T-cell (primary cell): ENCODE data around the gene MYO1H. TPM values are rescaled to one million over a fixed set of nuclear protein-coding genes. Genes with fewer than 3 reads are reported as not detected.

Experiments used
- ATAC-seq, 4 experiments: fragments of 200-7000 bp in 3 of 4; fragments of 150-1000 bp in 1 of 4; cut with Tn5 transposase; replicated peaks in 1 of 4; 1 replicate in 3 of 4; 2 replicates in 1 of 4; pipeline ENCODE4 v1.10.0; 2021; ENCODE audit warnings: moderate library complexity in 3 of 4, mild to moderate bottlenecking in 2 of 4, moderate number of reproducible peaks in 1 of 4
- CTCF ChIA-PET, 2 donors: fragments of 300-600 bp; sonication (Branson Sonifier 250); formaldehyde crosslinking; loops; one replicate each; lab custom pipeline; 2022; ENCODE audit warnings: antibody characterized with exemption in 2 of 2; lab: Charles Lee
- POLR2A ChIA-PET, 2 donors: fragments of 300-600 bp; sonication (Branson Sonifier 250); formaldehyde crosslinking; loops; one replicate each; lab custom pipeline; 2022; ENCODE audit warnings: antibody characterized with exemption in 2 of 2; lab: Charles Lee
- DNase-seq, 35 experiments: peaks; one replicate each; pipeline versions ENCODE4 v3.0.0 to v3.0.0-alpha.2; 2013 to 2023
- H3K27ac ChIP-seq: one replicate; pipeline ENCODE4 v1.5.1; 2013; ENCODE audit warnings: low read length
- H3K27me3 ChIP-seq, 2 experiments: replicated peaks in 1 of 2; 1 replicate in 1 of 2; 2 replicates in 1 of 2; pipeline versions ENCODE4 v1.6.1 to v1.7.0; 2013; ENCODE audit warnings: low read length in 1 of 2, mixed read lengths in 1 of 2; ENCODE audit not compliant: control insufficient read depth in 2 of 2, insufficient read depth in 2 of 2; ENCODE audit errors: extremely low read depth in 1 of 2
- H3K36me3 ChIP-seq, 2 donors: 1 replicate in 1 of 2; 2 replicates in 1 of 2; pipeline versions ENCODE4 v1.6.1 to v1.7.0; 2013; ENCODE audit warnings: low read length in 1 of 2; ENCODE audit not compliant: control insufficient read depth in 2 of 2, insufficient read depth in 1 of 2; ENCODE audit errors: extremely low read depth in 1 of 2
- H3K4me1 ChIP-seq, 2 experiments: 1 replicate in 1 of 2; 2 replicates in 1 of 2; pipeline versions ENCODE4 v1.6.1 to v1.7.0; 2013; ENCODE audit warnings: low read length in 2 of 2, mixed read lengths in 1 of 2; ENCODE audit not compliant: insufficient read depth in 2 of 2, control insufficient read depth in 1 of 2; ENCODE audit errors: extremely low read depth in 1 of 2
- H3K4me3 ChIP-seq, 2 donors: 1 replicate in 1 of 2; 2 replicates in 1 of 2; pipeline versions ENCODE4 v1.5.1 to v1.7.0; 2013; ENCODE audit warnings: mild to moderate bottlenecking in 2 of 2, low read length in 1 of 2, moderate library complexity in 1 of 2; ENCODE audit not compliant: control insufficient read depth in 1 of 2; ENCODE audit errors: extremely low read depth in 1 of 2
- H3K9me3 ChIP-seq: 2 replicates; pipeline ENCODE4 v1.7.0; 2013
- H3K27ac Mint-ChIP-seq, 2 donors: one replicate each; pipeline ENCODE4 v1.8.0; 2020 to 2021; ENCODE audit warnings: mild to moderate bottlenecking in 2 of 2, mixed read lengths in 2 of 2
- H3K27me3 Mint-ChIP-seq, 2 donors: one replicate each; pipeline ENCODE4 v1.8.0; 2021 to 2022; ENCODE audit warnings: mixed read lengths in 2 of 2
- H3K36me3 Mint-ChIP-seq: one replicate; pipeline ENCODE4 v1.8.0; 2021; ENCODE audit warnings: mixed read lengths
- H3K4me1 Mint-ChIP-seq, 3 donors: one replicate each; pipeline ENCODE4 v1.8.0; 2020 to 2022; ENCODE audit warnings: mixed read lengths in 3 of 3, mild to moderate bottlenecking in 1 of 3
- H3K4me3 Mint-ChIP-seq, 3 donors: one replicate each; pipeline ENCODE4 v1.8.0; 2020 to 2022; ENCODE audit warnings: mild to moderate bottlenecking in 3 of 3, mixed read lengths in 3 of 3, moderate library complexity in 3 of 3
- H3K9me3 Mint-ChIP-seq, 3 donors: one replicate each; pipeline ENCODE4 v1.8.0; 2020 to 2022; ENCODE audit warnings: mixed read lengths in 3 of 3
- WGBS: methylation state at CpG from one replicate; pipeline ENCODE4 v1.1.5; 2013; ENCODE audit warnings: missing lambda C conversion rate; ENCODE audit not compliant: insufficient coverage; 5-methylcytosine and 5-hydroxymethylcytosine counted together
- total RNA-seq, 35 experiments: library from RNA in 6 of 35; stranded (reverse) in 6 of 35; fragments of 120-200 nt in 1 of 35; gene quantifications; one replicate each; pipeline versions ENCODE4 v1.2.1 to v1.2.4 and lab custom pipeline; 2013 to 2026

MYO1H gene, protein sequence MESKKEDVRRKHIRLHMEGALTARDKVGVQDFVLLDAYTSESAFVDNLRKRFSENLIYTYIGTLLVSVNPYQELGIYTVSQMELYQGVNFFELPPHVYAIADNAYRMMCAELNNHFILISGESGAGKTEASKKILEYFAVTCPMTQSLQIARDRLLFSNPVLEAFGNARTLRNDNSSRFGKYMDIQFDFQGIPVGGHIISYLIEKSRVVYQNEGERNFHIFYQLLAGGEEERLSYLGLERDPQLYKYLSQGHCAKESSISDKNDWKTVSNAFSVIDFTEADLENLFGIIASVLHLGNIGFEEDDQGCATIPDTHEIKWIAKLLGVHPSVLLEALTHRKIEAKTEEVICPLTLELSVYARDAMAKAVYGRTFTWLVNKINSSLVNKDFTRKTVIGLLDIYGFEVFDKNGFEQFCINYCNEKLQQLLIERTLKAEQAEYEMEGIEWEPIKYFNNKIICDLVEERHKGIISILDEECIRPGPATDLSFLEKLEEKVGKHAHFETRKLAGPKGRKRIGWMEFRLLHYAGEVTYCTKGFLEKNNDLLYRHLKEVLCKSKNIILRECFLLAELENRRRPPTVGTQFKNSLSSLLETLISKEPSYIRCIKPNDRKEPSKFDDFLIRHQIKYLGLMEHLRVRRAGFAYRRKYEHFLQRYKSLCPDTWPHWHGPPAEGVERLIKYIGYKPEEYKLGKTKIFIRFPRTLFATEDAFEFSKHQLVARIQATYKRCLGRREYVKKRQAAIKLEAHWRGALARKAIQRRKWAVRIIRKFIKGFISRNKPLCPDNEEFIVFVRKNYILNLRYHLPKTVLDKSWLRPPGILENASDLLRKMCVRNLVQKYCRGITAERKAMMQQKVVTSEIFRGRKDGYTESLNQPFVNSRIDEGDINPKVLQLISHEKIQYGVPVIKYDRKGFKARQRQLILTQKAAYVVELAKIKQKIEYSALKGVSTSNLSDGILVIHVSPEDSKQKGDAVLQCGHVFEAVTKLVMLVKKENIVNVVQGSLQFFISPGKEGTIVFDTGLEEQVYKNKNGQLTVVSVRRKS
- total RNA-seq (not detected), total RNA-seq (lab: John Stamatoyannopoulos, UW) (0 to 0.19 (median 0) reads per million in 29 experiments)
- total RNA-seq (2013) = not detected

DNA sequence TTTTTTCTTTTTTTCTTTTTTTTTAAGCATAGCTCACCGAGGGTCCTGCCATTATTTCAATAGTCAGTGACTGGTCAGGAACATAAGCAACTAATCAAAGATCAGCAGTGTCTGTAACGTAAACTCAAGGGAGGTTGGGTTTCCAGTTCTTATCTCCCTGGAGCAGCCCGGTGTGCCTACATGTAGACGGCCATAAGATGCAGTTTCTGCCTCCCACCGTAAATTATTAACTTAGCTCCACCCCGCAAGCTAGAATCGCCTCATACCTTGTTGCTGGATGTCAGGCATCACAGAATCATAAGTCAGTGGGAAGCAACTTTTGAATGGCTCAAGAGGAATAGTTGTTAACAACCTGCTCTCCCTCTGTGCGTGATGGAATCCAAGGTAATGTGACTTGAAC, at the start of gene MYO1H:
TSS of gene MYO1H (plus strand) at position 312 of the 400 bp plus-strand sequence. CDS start at position 373, 61 bp downstream.
- H3K36me3 ChIP-seq = no peaks in the 10 kb centered on the region
- no peak for DNase-seq
- Mint-ChIP-seq H3K4me1 (no peaks in the 10 kb centered on the region), H3K27ac (no peak within 1 kb of the TSS), H3K4me3 (no peak within 1 kb of the TSS), H3K27me3 (peaks cover 7 to 22% of the 10 kb centered on the region in 2 donors), H3K36me3 (no peaks in the 10 kb centered on the region), H3K9me3 (no peaks in the 10 kb centered on the region)
- no peak within 1 kb of the TSS for H3K4me3 ChIP-seq
- H3K4me1 ChIP-seq = no peaks in the 10 kb centered on the region
- H3K27ac ChIP-seq = no peak within 1 kb of the TSS
- no peaks in the 10 kb centered on the region for H3K9me3 ChIP-seq
- no peak for ATAC-seq
- ChIA-PET POLR2A (no interaction called here), CTCF (no interaction called here)
- WGBS = 100% methylated on average over 6 of the region's 8 CpGs
- H3K27me3 ChIP-seq = peaks cover 0 to 3% of the 10 kb centered on the region in 2 experiments

DNA sequence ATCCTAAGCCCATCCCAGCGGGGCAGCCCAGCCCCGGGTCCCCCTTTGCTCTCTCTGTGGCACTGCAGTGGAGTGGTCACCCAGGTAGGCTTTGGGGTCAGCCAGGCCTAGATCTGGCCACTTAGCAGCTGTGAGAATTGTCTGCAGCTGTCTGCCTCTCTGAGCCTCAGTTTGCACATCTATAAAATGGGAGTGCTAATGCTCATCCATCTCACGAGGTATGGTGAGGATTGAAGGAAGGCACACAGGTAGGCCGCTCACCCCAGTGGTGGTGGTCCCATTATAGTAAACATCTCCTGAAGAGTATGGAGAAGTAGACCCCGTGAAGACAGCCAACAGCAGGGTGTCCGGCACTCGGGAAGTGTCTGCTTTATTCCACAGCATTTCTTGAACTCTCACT, 47.9 kb upstream of the MYO1H start:
- Mint-ChIP-seq H3K36me3 (no peaks in the 10 kb centered on the region), H3K4me3 (no peak overlapping the region), H3K9me3 (no peaks in the 10 kb centered on the region), H3K27ac (no peak overlapping the region), H3K4me1 (no peaks in the 10 kb centered on the region), H3K27me3 (peaks cover 33 to 36% of the 10 kb centered on the region in 2 donors)
- no peak overlapping the region for H3K4me3 ChIP-seq
- DNase-seq (no peak), ATAC-seq (no peak)
- no peaks in the 10 kb centered on the region for H3K9me3 ChIP-seq
- ChIA-PET CTCF (no interaction called here), POLR2A (no interaction called here)
- peaks cover 0 to 30% of the 10 kb centered on the region in 2 experiments for H3K27me3 ChIP-seq
- no peak overlapping the region for H3K27ac ChIP-seq
- H3K4me1 ChIP-seq = no peaks in the 10 kb centered on the region
- H3K36me3 ChIP-seq = no peaks in the 10 kb centered on the region
- 57% methylated on average over 7 of the region's 7 CpGs for WGBS

DNA sequence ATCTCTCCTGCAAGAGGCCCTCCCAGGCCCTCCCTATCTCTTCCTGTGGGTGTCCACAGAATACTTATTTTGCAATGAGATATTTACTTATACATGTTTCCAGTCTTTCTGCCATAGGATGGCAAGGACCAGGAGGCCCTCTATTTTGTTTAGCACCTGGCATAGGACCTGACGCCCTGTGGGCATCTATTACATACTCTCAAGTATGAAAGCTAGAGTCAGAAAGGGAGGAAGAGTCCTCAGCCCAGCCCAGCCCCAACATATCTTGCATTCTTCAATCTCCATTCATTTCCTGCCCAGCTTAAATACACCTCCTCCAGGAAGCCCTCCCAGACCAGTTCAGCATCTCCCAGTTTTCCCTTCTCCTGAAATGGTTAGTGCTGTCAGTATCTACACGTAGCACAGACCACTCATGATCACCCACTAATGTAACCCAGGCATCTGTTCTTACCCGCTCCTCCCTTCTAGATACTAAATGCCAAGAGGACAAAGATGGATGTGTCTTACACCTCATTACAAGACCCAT, 46.0 kb upstream of the MYO1H start:
- H3K4me1 Mint-ChIP-seq = no peaks in the 10 kb centered on the region
- no peaks in the 10 kb centered on the region for H3K36me3 Mint-ChIP-seq

DNA sequence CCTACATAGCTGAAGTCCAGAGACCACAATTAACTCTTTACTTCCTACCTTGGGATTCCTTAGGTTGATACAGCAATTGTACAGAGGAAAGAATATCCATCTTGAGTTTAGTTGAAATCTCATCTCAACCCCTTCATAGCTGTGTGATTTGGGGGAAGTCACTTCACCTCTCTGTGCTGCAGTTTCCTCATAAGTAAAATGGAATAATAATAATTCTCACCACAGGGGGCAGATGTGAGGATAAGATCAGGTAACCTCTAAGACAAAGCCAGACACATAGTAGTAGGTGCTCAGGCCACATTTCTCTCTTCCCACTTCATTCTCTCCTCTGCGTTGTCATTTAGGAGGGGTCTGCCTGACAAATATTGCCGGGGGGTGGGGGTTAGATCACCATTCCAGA, 45.3 kb upstream of the MYO1H start:
- Histone ChIP-seq H3K4me1 (no peaks in the 10 kb centered on the region), H3K36me3 (no peaks in the 10 kb centered on the region), H3K27me3 (peaks cover 8 to 42% of the 10 kb centered on the region in 2 experiments), H3K9me3 (no peaks in the 10 kb centered on the region), H3K4me3 (no peak overlapping the region), H3K27ac (no peak overlapping the region)
- 80% methylated on average over 1 of the region's 2 CpGs for WGBS
- no peak overlapping the region for H3K4me3 Mint-ChIP-seq
- H3K4me1 Mint-ChIP-seq = no peaks in the 10 kb centered on the region
- no peaks in the 10 kb centered on the region for H3K9me3 Mint-ChIP-seq
- no peak for ATAC-seq
- no peak for DNase-seq
- H3K36me3 Mint-ChIP-seq = no peaks in the 10 kb centered on the region
- peaks cover 40 to 44% of the 10 kb centered on the region in 2 donors for H3K27me3 Mint-ChIP-seq
- ChIA-PET POLR2A (no interaction called here), CTCF (no interaction called here)
- H3K27ac Mint-ChIP-seq = no peak overlapping the region

More for the DNA sequence above, 46.0 kb upstream of the MYO1H start:
- Mint-ChIP-seq H3K27me3 (peaks cover 38 to 39% of the 10 kb centered on the region in 2 donors), H3K4me3 (no peak overlapping the region), H3K9me3 (no peaks in the 10 kb centered on the region), H3K27ac (no peak overlapping the region)
- no peak overlapping the region for H3K27ac ChIP-seq
- no peak overlapping the region for H3K4me3 ChIP-seq
- POLR2A ChIA-PET = no interaction called here
- WGBS = 89% methylated on average over 2 of the region's 3 CpGs
- no peaks in the 10 kb centered on the region for H3K4me1 ChIP-seq
- ATAC-seq (no peak), DNase-seq (no peak)
- no peaks in the 10 kb centered on the region for H3K36me3 ChIP-seq
- CTCF ChIA-PET = no interaction called here
- no peaks in the 10 kb centered on the region for H3K9me3 ChIP-seq
- peaks cover 4 to 36% of the 10 kb centered on the region in 2 experiments for H3K27me3 ChIP-seq

DNA sequence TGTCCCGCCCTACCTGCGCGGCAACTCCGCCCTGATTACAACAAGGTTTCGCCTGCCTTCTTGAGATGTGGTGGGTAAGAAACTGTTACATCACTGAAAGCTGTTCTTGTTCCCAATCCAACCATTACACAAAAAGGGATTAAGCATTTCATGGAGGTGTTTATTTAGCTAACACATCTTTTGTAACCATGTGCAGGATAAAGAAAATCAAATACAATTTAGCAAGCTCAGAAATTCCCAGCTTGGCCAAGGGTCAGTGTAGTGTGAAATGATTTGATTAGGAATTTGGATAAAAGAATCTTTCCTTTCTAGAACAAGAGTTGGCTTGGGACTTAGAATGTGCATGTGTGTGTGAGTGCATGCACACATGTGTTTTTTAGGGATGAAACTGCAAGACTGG, 44.9 kb upstream of the MYO1H start:
- H3K9me3 Mint-ChIP-seq = no peaks in the 10 kb centered on the region
- WGBS = no CpG with 5 or more reads among the region's 5 CpGs
- no peaks in the 10 kb centered on the region for H3K4me1 Mint-ChIP-seq
- POLR2A ChIA-PET = no interaction called here
- Histone ChIP-seq H3K27ac (no peak overlapping the region), H3K4me3 (no peak overlapping the region), H3K9me3 (no peaks in the 10 kb centered on the region), H3K4me1 (no peaks in the 10 kb centered on the region), H3K36me3 (no peaks in the 10 kb centered on the region), H3K27me3 (peaks cover 12 to 46% of the 10 kb centered on the region in 2 experiments)
- H3K27me3 Mint-ChIP-seq = peaks cover 44 to 49% of the 10 kb centered on the region in 2 donors
- no peak overlapping the region for H3K4me3 Mint-ChIP-seq
- DNase-seq (no peak), ATAC-seq (no peak)
- no peaks in the 10 kb centered on the region for H3K36me3 Mint-ChIP-seq
- CTCF ChIA-PET = no interaction called here
- H3K27ac Mint-ChIP-seq = no peak overlapping the region

DNA sequence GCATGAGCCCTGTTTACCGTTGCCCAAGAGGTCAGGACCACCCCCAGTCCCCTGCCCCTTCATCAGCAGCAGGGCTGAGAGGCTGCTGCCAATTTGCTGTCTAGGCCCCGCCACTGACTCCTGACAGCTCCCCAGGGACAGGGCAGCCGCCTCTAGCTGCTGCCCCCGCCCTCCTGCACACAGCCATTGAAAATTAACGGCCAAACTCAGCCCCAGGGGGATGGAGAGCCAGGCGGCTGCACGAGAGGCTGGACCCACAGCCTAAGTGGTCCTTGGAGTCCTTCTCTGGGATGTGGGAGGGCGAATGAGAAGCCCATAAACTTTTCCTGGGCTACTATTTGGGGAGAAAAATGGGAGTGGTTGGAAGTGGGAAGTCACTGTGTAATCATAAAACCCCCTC, 43.2 kb upstream of the MYO1H start:
- ChIA-PET CTCF (interaction anchor here (0.6 to 0.7 kb wide), 2 partner anchors 150 to 1522 kb away, joined by 4 read pairs; no protein-coding TSS in a partner anchor), POLR2A (no interaction called here)
- Mint-ChIP-seq H3K4me3 (no peak overlapping the region), H3K27ac (no peak overlapping the region), H3K36me3 (no peaks in the 10 kb centered on the region), H3K4me1 (peaks cover 0 to 6% (median 2%) of the 10 kb centered on the region in 3 donors), H3K27me3 (peaks cover 52 to 62% of the 10 kb centered on the region in 2 donors), H3K9me3 (no peaks in the 10 kb centered on the region)
- ATAC-seq (no peak), DNase-seq (no peak)
- WGBS = 22% methylated on average over 5 of the region's 8 CpGs
- Histone ChIP-seq H3K9me3 (no peaks in the 10 kb centered on the region), H3K4me1 (peaks cover 0 to 7% of the 10 kb centered on the region in 2 experiments), H3K27me3 (peaks cover 18 to 56% of the 10 kb centered on the region in 2 experiments), H3K27ac (no peak overlapping the region), H3K4me3 (no peak overlapping the region), H3K36me3 (no peaks in the 10 kb centered on the region)
